RKO (cell line): ENCODE results near the gene RBKS.
"Not testable (repeated sequence)": the region's sequence is repeated elsewhere in the genome, so short reads cannot be mapped to it uniquely, and the experiment has no call there.

Experiments used
- DNase-seq: peaks from one replicate; pipeline ENCODE4 v3.0.0-alpha.2; 2016; ENCODE audit warnings: low spot score

The RBKS gene

DNA sequence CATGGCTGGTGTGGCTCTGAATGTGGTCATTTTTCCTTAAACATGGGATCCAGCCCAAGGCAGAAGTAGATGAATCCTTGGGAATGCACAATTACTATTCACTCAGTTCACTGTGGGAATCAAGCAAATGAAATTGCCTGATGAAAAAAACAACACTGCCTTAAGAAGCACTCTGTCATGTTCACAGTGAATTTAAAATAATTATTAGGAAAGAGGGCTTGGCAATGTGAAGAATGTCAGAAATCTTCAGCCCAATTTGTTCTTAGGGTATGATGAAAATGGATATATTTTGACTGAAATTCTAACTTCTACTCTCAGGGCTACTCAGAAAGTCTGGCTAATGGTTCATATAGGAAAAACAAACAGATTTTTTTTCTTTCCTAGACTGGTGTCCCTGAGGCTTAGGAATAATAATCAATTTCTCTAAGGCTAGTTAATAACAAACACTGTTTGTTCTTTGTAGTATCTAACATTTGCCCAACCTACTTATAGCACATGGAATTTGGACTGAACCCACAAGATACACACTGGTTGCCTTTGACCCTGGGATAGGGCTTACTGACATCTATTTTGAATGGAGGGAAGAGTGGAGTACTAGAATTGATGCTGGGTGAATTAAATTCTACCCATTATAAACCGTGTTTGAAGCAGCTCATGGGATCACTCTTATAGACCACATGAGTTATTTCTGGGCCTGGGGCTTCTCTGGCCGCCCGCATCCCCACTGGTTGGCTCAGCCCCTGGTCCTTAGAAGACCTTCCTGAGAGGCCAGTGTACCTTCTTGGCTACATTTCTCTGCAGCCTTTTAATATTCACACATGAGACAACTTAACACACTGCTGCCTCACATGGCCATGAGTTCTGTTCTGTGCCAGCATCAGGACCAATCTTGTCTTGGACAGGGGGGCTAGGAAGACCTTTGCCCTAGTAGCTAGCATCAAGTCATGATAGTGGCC, 127.0 kb downstream of the RBKS start:
- no peak for DNase-seq

DNA sequence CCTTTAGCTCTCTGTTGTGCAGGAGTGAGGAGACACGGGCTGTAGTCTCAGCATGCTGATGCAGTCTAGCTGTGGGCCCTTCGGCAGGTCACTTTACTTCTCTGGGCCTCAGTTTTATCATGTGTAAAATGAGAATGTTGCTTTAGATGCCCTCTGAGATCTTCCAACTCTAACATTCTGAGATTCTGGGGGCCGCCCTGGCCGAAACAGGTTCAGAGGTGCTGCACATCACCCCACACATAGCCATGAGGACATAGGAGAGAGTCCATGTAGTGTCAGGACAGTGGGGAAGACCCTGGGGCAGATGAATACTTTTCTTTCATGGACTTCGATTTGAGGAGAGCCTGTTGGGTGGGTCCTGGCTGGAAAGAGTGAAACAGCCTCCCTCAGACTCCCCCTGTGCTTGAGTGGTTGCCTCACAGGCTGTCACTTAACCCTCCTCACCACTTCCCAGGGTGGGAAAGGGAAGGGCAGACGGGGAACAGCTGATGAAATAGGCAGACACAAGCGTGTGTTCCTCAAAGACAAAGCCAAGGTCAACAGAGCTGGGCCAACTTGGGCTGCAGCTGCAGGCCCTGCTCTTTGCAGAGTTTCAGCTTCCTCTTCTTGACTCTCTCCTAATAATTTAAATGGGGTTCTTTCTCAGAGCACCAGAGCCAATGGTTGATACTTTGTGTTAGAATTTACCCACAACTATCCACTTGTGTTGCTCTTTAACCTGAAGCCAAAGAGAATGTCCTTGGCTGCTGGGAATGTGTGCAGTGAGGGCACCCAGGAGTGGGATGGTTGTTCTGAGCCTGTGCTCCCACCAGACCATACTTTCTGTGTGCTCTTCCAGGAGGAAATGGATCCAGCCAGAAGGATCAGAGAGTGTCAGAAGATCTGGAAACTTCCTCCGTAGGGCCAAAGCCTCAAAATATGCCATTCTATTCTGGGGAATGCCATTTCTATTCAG, 133.4 kb downstream of the RBKS start:
- no peak for DNase-seq

DNA sequence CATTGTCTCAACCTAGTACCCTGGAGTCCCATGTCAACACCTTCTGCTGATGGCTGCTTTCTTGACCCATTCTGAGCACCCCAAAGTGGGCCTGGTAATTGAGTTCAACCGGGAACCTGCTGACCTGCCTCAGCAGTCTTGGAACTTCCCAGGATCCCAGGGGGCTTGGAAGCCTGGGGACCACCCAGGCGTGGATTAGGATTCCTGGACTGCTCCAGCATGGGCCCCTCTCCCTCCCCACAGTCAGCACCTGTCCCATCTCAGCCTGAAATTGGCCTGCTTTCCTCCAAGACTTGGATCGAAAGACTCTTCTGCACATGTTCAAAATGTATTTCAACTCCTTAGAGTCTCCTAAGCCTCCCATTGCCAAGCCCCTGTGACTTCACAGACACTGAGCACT, 134.1 kb downstream of the RBKS start:
- DNase-seq, result no peak

DNA sequence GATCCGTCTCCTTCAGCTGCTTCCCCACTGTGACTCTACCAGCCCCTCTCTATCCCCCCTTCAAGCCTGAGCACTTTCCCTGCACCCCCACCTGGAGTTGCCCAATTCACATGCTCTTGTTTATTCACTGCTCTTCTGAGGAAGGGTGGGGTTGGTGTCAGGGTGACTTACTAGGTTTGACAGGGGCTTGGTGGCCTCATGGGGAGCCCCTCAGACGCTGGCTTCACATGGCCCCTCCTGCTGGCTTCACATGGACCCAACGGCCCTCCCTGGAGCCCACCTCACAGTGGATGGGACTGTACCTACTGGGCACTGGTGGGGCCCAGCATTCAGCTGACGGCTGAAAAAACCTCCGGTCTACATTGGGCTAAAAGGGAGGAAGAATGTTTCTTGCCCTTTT, 135.4 kb downstream of the RBKS start:
- DNase-seq, result no peak

DNA sequence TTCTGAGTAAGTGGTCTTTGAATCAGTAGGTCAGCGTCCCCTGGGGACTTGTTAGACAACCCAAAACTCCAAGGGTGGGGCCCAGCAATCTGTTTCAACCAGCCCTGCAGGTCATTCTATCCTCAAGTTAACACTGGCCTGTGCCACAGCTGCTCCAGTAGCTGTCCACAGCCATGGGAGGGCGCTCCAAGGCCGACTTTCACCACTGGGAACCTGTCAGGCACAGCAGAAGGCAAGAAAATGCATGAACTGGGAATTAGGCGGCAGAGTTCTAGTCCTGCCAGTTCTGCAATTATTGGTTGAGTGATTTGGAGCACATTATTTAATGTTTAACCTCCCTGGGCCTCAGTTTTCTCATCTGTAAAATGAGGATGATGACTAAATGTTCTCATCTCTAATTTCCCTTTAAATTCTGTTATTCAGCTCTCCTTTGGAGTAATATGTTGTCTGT, 136.0 kb downstream of the RBKS start:
- DNase-seq, result peak; percentile 72

DNA sequence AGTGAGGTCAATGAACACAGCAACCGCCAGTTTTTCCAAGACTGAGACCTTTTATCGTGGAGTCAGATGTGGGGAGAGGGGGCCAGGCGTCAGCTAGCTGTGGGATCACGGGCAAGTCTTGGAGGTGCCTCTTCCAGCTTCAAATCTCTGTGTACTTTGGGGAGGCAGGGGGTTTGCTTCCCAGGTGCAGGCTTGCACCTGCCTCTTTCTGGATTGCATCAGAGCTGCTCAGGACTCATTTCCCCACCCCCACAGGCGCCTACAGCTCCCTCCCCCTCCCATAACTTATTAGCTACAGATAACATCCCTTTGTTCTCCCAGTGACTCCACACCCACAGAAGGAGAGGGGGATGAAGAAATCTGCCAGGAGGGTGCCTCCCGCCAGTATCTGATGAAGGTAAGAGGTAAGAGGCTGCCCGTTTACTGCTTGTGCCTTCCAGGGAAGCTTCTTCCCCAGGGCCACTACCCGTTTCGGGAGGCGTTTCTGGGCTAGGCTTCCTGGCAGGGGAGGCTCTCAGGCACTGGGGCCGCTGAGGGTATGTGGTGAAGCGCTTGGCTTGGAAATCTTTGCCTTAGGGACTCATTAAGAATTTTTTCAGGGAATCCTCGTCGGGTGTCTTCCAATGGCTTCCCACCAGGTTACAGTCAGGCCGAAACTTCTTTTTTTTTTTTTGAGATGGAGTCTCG, 137.5 kb downstream of the RBKS start:
- DNase-seq, result no peak

DNA sequence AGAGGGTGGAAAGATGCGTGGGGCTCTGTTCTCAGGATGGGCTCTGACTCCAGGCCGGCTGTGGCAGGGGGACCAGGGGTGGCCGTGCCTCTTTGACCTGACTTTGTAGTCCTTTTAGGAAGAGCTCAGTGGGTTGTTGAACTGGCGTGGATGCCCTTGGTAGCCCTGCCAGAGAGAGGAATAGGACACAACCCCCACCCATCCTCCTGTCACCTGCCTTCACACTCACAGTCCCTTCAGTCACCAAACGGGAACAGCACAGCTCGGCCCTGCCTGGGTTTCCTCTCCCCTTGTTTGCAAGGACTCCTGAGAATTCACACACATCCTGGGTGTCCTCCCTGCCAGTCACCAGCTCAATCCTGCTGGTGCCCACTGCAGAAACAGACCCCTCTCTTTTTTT, 138.8 kb downstream of the RBKS start:
- DNase-seq, result no peak

GRCh38 chr2:27748803-27749554, 141.2 kb downstream of the RBKS start:
- not testable (repeated sequence) for DNase-seq

DNA sequence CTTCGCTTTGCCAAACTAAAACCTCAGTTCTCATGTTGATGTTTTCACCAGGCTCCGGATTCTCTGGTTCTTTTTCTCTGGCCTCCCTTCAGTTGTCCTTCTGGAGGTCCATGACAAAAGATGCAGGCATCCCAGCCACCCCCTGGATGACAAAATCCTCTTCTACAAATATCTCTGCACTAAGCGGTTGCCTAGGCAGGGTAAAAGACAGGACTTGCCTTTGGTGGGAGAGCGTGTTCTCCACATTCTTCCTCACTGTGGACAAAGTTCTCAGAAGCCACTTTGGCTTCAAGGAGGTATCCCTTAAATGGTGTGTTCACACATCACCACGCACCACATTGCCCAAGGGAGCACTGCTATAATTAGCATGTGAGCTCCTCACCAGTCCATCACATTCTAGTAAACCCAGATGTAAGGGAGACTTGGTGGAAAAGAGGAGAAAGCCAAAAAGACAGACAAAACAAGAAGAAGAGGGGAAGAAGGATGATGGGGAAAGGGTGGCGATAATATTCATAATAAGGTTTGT, 142.3 kb downstream of the RBKS start:
- DNase-seq, result no peak

- DNase-seq, result no peak
Observed at GRCh38 chr2:27746325-27746724, 143.9 kb downstream of the RBKS start.

DNA sequence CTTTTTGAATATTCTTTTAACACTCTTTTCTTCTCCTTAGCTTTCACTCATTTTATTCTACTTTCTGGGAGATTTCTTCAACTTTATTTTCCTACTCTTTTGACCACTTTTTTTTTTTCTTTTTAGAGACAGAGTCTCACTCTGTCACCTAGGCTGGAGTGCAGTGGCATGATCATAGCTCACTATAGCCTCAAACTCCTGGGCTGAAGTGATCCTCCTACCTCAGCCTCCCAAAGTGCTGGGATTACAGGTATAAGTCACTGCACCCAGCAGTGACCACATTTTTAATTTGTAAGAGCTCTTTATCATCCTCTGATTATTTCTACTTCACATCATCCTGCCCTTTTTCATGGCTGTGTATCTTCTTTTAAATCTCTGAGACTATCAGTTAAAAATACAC, 144.7 kb downstream of the RBKS start:
- DNase-seq, result not testable (repeated sequence)

GRCh38 chr2:27742571-27742970, 147.6 kb downstream of the RBKS start:
- no peak for DNase-seq

DNA sequence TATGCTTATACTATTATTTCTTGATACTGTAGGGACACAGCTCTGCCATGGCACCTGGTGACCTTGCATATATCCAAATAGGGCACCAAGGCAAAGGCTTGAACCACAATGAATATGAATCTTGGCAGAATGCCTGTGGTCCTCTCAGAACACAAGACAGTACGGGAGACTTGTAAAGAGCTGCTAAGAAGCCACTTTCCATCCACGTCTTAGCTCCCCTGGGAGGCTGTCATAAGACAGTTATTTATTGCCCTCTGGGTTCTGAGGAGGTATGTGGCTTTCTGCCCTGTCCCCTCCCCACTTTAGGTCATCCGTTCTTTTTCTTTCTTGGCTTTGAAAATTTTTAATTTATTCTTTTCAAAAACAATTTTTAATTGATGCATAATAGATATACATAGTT, 148.5 kb downstream of the RBKS start:
- DNase-seq, result no peak

- no peak for DNase-seq
Observed at GRCh38 chr2:27739058-27739373, 151.2 kb downstream of the RBKS start.

DNA sequence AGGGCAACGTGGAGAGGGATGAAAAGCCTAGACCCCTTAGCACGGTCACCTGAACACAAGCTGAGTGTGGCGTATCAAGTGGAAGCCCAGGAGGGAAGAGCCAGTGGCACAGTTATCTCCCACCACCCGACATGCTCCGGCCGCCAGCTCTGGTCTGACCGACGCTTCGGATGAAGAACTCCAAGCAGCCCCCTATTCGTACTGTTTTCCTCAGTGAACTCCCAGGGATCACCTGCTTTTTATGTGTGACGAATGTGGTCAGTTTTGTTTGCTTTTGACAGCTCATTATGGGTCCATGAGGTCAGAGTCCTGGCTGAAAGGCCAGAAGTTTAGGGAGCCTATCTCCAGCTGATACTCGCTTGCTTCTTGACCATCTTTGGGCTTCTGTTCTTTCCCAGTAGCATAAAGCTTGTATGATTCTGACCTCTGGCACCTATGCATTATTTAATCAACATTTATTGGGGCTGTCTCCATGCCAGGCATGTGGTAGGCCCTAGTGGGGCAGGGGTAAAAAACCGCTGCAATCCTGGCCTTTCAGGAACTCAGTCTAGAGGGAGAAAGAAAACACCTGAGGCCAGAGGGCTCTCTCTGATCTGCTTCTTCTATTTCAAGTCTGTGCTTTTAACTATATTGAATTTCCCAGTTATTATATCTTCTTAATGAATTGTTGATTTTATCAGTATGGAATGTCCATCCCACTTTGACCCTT, 151.7 kb downstream of the RBKS start:
- DNase-seq, result no peak

- DNase-seq, result peak; percentile 68
Observed at GRCh38 chr2:27737676-27738348, 152.4 kb downstream of the RBKS start.

DNA sequence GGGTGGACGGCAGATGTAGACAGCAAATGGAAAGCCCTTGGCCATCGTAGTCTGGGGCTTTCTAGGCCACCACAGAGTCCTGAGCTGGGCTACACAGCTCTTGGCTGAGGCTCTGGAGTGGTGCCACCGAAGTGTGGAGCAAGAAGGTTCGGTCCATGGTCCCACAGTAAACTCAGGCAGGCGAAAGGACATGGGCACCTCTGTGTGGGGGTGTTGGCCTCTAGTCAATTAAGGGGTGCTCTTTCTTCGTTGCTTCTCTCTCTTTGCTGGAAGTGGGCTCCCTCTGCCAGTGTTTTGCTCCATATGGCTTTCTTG, 153.3 kb downstream of the RBKS start:
- no peak for DNase-seq

DNA sequence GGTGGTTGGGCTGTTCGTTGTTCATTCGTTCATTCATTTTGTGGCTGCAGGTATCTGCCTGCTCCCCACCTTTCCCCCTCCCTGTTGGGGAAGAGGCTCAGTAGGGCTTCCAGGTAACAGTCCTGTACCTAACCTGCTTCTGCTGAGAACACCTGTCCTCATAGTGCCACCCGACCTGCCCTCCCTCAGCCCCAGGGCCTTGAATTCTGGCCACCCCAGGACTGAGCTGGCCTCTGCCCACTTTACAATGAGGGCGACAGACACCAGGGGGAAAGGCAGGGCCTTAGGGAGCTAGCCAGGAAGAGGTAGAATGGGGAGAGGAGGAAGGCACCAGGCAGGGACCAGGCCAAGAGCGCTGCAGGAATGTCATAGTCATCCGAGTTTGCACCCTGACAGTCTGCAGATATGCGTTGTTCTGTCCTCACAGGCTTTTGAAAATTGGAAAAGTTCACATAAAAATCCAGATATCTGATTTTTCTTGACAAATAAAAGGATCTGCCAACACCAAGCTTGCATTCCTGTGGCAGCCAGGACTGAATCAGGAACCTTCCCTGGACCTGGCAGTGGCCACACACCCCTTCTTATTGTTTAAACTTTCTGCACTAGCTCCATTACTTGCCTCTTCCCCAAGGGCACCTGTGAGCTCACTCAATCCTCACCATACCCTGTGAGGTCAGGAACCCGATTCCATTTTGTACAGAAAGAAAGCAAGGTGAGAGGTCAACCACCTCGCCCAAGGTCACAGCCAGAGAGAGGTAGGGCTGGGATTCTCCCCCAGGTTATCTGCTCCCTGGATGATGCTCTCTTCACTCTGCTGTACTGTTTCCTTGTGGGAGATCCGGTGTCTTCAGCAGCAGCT, 153.9 kb downstream of the RBKS start:
- DNase-seq, result no peak

DNA sequence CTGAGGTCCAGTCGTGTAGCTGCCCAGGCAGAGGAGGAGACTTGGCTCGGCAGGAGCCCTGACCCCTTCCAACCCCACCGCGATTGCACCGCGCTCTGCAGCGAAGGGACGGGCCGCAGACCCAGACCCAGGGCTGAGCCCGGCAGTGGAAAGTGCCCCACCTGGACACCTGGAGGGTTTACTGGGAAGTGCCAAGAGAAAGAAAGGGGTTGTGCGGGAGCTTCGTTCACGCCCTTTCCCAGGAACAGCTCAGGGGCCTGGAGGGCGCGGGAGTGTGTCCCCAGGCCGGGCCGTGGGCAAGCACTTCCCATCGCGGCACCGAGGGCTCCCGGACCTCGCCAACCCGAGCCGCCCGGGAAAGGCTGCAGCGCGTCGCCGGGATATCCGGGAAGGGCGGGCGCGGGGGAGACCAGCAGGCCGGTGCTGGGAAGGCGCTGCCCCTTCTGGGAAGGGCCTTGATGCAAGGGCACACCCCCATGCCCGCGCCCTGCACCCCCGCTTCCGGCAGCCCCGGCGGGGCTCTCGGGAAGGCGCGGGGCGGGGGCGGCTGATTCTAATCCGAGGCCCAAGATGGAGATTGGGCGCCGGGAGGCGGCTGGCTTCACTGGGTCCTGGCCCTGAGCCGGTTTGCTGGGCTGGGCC, 154.8 kb downstream of the RBKS start:
- DNase-seq, result no peak
